GM19193 (cell line): ENCODE data around the gene MSN.
A peak's percentile ranks its signal among the peaks of the same experiment; 100 is the strongest.

ENCODE experiments used
- POLR2A ChIP-seq: IDR thresholded peaks from 4 replicates; pipeline ENCODE4 v1.6.1; 2011; ENCODE audit not compliant: insufficient read depth, insufficient read length; ENCODE audit errors: extremely low read depth

The MSN gene

GRCh38 chrX:65668377-65669310 is 1.2 kb downstream of the MSN start:
- TF ChIP-seq POLR2A: peak; percentile 22

GRCh38 chrX:65671286-65671685 is 3.8 kb downstream of the MSN start:
- TF ChIP-seq POLR2A: no peak

GRCh38 chrX:65671966-65672365 is 4.5 kb downstream of the MSN start:
- no peak for TF ChIP-seq POLR2A

- no peak for TF ChIP-seq POLR2A
Observed at GRCh38 chrX:65673857-65674203, 6.4 kb downstream of the MSN start.

- no peak for TF ChIP-seq POLR2A
Observed at GRCh38 chrX:65674204-65674893, 6.9 kb downstream of the MSN start.

- no peak for TF ChIP-seq POLR2A
Observed at GRCh38 chrX:65677954-65678469, 10.6 kb downstream of the MSN start.

- no peak for TF ChIP-seq POLR2A
Observed at GRCh38 chrX:65679071-65679540, 11.7 kb downstream of the MSN start.

- no peak for TF ChIP-seq POLR2A
Observed at GRCh38 chrX:65681810-65682209, 14.4 kb downstream of the MSN start.

GRCh38 chrX:65685112-65685511 is 17.7 kb downstream of the MSN start:
- TF ChIP-seq POLR2A: no peak

- TF ChIP-seq POLR2A: no peak
Observed at GRCh38 chrX:65686236-65686635, 18.8 kb downstream of the MSN start.

- no peak for TF ChIP-seq POLR2A
Observed at GRCh38 chrX:65687367-65687766, 19.9 kb downstream of the MSN start.

GRCh38 chrX:65688403-65688871 is 21.0 kb downstream of the MSN start:
- peak; percentile 13 for TF ChIP-seq POLR2A

- TF ChIP-seq POLR2A: no peak
Observed at GRCh38 chrX:65689377-65689776, 21.9 kb downstream of the MSN start.

GRCh38 chrX:65690057-65690855 is 22.8 kb downstream of the MSN start:
- no peak for TF ChIP-seq POLR2A
